ENCODE measurements around the gene RBM5.

DNA sequence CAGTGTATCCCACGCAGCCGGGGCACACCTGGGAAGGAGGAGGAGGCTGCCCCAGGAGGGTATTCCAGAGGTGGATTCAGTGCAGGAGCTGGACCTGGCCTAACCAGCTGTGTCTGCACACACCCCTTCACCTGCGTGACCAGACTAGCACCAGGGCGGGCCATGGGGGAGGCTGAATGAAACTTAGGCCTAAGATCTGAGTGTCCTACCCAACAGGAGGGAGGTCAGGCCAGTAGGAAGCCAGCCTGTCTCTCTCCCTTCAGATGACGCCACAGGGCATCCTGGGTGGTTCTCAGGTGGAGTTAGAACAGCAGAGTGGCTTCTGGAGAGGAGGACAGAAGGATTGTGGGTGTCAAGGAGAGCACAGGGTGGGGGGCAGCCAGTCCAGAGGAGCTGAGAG is 63.0 kb downstream of the RBM5 start:
- TF ChIP-seq, protein P1, sequence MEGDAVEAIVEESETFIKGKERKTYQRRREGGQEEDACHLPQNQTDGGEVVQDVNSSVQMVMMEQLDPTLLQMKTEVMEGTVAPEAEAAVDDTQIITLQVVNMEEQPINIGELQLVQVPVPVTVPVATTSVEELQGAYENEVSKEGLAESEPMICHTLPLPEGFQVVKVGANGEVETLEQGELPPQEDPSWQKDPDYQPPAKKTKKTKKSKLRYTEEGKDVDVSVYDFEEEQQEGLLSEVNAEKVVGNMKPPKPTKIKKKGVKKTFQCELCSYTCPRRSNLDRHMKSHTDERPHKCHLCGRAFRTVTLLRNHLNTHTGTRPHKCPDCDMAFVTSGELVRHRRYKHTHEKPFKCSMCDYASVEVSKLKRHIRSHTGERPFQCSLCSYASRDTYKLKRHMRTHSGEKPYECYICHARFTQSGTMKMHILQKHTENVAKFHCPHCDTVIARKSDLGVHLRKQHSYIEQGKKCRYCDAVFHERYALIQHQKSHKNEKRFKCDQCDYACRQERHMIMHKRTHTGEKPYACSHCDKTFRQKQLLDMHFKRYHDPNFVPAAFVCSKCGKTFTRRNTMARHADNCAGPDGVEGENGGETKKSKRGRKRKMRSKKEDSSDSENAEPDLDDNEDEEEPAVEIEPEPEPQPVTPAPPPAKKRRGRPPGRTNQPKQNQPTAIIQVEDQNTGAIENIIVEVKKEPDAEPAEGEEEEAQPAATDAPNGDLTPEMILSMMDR (IDR thresholded peaks at IDR 0.05; ENCODE audit: low read length), result no peak
- no peak for TF ChIP-seq EZH2 (IDR thresholded peaks at IDR 0.05; ENCODE audit: borderline replicate concordance, low read length)

Measured in OCI-LY1 (cell line).